Activated naive CD4-positive, alpha-beta T cell treated with anti-CD3 and anti-CD28 coated beads, Interleukin-2, amount 50 U/mL, for 24 hours (primary cell): ENCODE results near the gene COLEC12.

Source experiments
- H3K27ac Mint-ChIP-seq: one replicate; pipeline ENCODE4 v1.8.0; 2021; ENCODE audit warnings: mild to moderate bottlenecking, mixed read lengths
- H3K27me3 Mint-ChIP-seq: one replicate; pipeline ENCODE4 v1.8.0; 2021; ENCODE audit warnings: mixed read lengths
- H3K36me3 Mint-ChIP-seq: one replicate; pipeline ENCODE4 v1.8.0; 2021; ENCODE audit warnings: mixed read lengths
- H3K4me1 Mint-ChIP-seq: one replicate; pipeline ENCODE4 v1.8.0; 2021; ENCODE audit warnings: mixed read lengths
- H3K4me3 Mint-ChIP-seq: one replicate; pipeline ENCODE4 v1.8.0; 2021; ENCODE audit warnings: mild to moderate bottlenecking, mixed read lengths
- H3K9me3 Mint-ChIP-seq: one replicate; pipeline ENCODE4 v1.8.0; 2021; ENCODE audit warnings: mixed read lengths

COLEC12 gene

DNA sequence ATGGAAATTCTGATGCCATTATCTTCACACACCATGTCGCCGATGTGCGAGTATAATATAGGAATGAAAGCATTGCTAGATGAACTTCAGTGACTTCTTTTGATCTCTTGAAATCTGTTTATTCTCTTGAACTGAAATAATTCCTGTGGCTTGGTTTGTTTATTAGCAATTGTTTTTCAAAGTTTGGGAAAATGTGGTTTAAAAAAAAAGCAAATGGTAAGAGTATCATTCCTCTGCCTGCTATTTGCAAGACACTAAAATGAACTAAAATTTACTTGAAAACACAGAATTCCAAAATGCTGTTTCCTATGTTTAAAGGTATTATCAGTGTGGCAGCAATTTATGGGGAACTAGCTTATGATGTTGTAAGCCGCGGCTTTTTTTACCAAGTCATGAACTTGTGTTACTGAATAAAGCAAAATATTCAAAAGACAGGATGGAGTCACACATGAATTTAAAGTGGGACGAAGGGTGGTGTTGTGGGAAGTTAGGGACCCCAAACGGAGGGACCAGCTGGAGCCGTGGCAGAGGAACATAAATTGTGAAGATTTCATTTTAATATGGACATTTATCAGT, 96.4 kb downstream of the COLEC12 start:
- no peak overlapping the region for H3K4me3 Mint-ChIP-seq
- peak overlapping the region; percentile 11 for H3K27ac Mint-ChIP-seq
- H3K36me3 Mint-ChIP-seq: no peaks in the 10 kb centered on the region
- H3K9me3 Mint-ChIP-seq: peaks cover 12% of the 10 kb centered on the region
- peaks cover 8% of the 10 kb centered on the region for H3K27me3 Mint-ChIP-seq
- no peaks in the 10 kb centered on the region for H3K4me1 Mint-ChIP-seq

DNA sequence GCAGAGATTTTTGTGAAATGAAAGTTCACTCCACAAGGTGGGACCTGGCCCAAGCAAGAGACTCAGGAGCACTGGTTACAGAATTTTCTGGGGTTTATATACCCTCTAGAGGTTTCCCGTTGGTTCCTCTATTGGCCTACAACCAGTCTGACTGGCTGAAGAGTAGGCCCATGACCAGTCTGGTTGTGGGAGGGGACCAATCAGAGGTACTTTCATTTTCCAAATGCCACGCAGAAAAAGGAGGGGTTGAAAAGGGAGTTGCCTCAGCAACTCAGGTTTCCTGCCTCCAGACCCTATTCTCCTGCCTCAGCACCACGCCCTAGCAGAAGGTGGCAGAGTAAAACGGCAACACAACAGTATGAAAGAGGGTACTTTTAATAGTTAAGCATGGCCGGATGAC, 98.4 kb downstream of the COLEC12 start:
- Mint-ChIP-seq H3K9me3 (peaks cover 12% of the 10 kb centered on the region), H3K4me1 (no peaks in the 10 kb centered on the region), H3K27ac (no peak overlapping the region), H3K36me3 (no peaks in the 10 kb centered on the region), H3K27me3 (peaks cover 5% of the 10 kb centered on the region), H3K4me3 (no peak overlapping the region)

DNA sequence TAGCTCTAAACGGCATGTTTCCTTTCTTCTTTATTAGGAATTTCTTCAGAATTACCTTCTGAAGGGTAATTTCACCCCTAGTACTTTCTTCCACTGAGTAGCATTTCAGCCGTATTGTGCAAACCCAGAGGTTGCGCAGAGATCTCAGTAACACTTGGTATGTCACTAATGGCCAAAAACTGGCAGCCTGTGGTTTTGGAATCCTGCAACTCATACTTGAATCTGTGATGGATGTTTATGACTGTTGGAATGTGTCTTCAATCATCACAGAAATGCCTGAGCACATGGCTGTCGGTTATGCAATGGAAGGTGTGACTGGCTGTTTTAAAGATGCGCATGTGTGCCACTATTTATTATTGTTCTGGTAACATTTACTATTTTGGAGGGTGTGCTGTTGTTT, 100.0 kb downstream of the COLEC12 start:
- no peak overlapping the region for H3K4me3 Mint-ChIP-seq
- H3K4me1 Mint-ChIP-seq: no peaks in the 10 kb centered on the region
- H3K27ac Mint-ChIP-seq: no peak overlapping the region
- peaks cover 5% of the 10 kb centered on the region for H3K27me3 Mint-ChIP-seq
- H3K36me3 Mint-ChIP-seq: no peaks in the 10 kb centered on the region
- peaks cover 10% of the 10 kb centered on the region for H3K9me3 Mint-ChIP-seq

DNA sequence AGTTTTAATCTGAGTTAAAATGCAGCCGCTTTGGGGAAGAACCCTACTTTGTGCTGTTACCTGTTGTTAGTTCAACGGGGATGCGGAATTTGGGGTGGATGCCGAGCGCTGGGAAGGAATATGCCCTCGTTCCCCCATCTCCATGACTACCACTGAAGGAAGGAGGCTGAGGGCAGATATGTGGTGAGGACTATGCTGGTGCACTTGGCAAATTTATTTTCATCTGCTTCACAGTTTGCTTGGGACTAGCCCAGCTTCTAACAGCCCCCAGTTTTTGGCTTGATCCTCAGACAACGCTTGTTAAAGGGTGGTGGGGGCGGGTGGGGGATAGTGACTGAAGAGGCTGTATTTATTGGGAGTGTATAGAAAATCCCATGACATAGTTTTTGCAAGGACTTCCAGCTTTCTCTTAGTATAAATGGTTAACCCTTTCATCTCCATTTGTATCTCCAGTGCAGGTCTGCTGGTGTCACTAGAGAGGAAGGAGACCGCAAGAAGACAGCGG, 100.8 kb downstream of the COLEC12 start:
- Mint-ChIP-seq H3K4me3 (no peak overlapping the region), H3K36me3 (no peaks in the 10 kb centered on the region), H3K4me1 (no peaks in the 10 kb centered on the region)

DNA sequence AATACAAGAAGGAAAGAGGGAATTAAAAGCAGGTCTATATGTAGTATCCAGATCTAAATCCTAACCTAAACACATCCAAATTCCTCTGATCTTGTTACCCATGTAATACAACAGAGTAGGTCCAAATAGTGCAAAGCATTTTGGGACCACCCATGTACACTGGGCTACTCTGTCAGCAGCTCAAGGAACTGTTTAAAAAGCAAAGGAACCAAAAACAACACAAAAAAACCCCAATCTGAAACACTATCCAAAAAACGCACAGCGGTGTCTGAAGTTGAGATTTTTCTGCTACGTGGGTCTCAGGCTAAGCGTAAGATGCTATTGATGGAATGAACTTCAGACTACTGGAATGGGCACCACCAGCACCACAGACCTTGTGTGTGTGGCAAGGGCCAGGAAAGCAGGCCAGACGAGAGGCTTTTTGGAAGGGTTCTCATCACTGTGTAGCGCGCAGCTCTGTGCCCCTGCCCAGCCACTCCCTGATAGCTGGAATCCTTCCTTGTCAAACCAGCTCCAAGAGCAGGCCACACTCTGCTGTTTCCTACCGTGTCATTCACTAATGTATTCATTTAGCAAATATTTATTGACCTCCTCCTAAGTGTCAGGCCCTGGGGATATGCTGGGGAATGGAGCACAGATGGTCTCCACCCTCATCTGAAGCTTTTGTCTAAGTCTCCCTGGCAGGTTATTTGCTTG, 101.4 kb downstream of the COLEC12 start:
- Mint-ChIP-seq H3K4me1 (no peaks in the 10 kb centered on the region), H3K27me3 (peaks cover 5% of the 10 kb centered on the region), H3K27ac (no peak overlapping the region), H3K4me3 (no peak overlapping the region), H3K36me3 (no peaks in the 10 kb centered on the region), H3K9me3 (peaks cover 5% of the 10 kb centered on the region)

More for the DNA sequence above, 100.8 kb downstream of the COLEC12 start:
- Mint-ChIP-seq H3K27ac (no peak overlapping the region), H3K9me3 (peaks cover 5% of the 10 kb centered on the region), H3K27me3 (peaks cover 5% of the 10 kb centered on the region)

DNA sequence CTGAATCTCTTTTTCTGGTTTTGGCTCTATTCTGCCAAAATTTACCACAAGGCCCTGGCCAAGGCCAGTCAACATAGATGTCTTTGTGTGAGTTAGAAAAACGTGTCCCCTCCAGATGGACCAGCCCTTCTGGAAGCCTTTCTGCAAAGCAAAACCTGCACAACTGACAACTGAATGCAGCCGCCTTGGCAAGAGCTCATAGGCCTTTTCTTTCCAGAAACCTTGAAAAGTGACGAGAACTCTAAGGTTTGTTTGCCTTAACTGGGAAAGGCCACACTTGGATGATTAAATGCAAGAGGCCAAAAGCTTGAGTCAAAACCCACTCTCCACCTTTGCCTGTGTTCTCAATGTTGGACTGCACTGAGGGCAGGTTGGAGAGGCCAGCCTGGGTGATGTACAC, 103.9 kb downstream of the COLEC12 start:
- Mint-ChIP-seq H3K27me3 (peaks cover 2% of the 10 kb centered on the region), H3K36me3 (no peaks in the 10 kb centered on the region), H3K4me1 (no peaks in the 10 kb centered on the region), H3K27ac (no peak overlapping the region), H3K4me3 (no peak overlapping the region), H3K9me3 (no peaks in the 10 kb centered on the region)

DNA sequence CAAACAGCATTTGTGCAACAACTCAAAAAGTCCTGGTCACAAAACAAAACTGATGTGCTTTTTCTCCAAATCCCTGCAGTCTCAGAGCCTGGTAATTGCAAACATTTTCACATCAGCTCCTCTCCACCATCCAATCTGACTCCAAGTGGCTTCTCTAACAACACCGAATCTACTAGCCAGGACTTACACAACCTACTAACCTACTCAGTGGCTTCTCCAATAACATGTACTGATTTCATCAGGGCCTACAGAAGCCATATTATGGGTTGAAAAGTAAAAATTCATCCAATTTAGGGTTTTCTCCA, 104.3 kb downstream of the COLEC12 start:
- no peak overlapping the region for H3K27ac Mint-ChIP-seq
- no peaks in the 10 kb centered on the region for H3K9me3 Mint-ChIP-seq
- no peaks in the 10 kb centered on the region for H3K36me3 Mint-ChIP-seq
- peaks cover 2% of the 10 kb centered on the region for H3K27me3 Mint-ChIP-seq
- no peaks in the 10 kb centered on the region for H3K4me1 Mint-ChIP-seq
- H3K4me3 Mint-ChIP-seq: no peak overlapping the region

DNA sequence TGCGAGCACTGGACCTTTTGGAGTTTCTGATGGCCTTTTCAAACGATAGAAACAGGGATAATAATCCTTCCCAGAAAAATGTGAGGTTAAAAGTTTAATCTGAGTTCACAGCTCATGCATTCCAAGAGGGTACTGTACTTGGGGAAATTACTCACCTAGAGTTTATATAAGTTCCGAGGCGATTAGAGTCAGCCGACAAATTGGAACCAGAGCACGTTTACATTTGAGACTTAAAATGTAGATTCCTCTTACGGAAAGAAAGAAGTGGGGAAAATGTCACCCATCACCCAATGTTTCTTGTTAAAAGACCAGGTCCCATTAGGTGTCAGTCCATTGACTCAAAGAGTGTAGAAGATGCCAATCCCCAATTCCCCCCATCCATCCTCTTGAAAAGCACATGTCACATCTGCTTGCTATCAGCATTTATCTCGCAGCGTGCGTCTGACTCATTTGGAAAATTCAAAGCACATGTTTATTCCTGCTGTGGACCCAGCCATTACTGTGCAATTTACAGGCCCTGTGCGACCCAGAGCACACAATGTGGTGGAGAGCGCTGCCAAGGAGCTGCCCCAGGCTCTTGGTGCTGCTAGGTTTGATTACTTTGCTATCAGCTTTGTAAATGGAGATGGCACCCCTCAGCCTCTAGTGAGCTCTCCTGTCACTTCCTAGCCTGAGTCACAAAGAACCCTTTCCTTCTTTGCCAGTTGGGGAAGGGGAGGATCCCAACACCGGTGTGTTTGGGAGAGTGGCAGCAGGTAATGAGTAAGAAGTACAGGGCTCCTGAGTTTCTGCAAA, 104.8 kb downstream of the COLEC12 start:
- no peaks in the 10 kb centered on the region for H3K36me3 Mint-ChIP-seq
- H3K4me1 Mint-ChIP-seq: no peaks in the 10 kb centered on the region
- no peaks in the 10 kb centered on the region for H3K9me3 Mint-ChIP-seq
- peaks cover 1% of the 10 kb centered on the region for H3K27me3 Mint-ChIP-seq
- no peak overlapping the region for H3K27ac Mint-ChIP-seq
- H3K4me3 Mint-ChIP-seq: no peak overlapping the region

DNA sequence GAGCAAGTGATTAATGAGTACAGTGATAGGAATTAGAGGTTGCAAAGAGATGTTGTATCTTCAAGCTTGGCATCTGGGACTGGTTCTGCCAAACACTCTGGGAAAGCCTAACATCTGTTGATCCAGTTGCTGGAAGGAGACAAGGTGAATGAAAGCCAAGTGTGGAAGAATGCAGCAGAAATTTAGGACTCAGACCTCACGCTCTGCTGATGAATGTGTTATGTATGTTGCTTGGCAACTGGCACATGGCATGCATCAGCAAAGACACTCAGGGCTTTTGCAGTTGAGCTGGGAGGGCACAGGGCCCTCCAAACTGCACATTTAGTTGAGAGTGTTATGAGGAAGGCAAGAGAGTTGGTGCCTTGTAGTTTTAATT, 105.5 kb downstream of the COLEC12 start:
- Mint-ChIP-seq H3K27ac (no peak overlapping the region), H3K4me1 (no peaks in the 10 kb centered on the region), H3K9me3 (no peaks in the 10 kb centered on the region), H3K27me3 (no peaks in the 10 kb centered on the region), H3K4me3 (no peak overlapping the region), H3K36me3 (no peaks in the 10 kb centered on the region)

DNA sequence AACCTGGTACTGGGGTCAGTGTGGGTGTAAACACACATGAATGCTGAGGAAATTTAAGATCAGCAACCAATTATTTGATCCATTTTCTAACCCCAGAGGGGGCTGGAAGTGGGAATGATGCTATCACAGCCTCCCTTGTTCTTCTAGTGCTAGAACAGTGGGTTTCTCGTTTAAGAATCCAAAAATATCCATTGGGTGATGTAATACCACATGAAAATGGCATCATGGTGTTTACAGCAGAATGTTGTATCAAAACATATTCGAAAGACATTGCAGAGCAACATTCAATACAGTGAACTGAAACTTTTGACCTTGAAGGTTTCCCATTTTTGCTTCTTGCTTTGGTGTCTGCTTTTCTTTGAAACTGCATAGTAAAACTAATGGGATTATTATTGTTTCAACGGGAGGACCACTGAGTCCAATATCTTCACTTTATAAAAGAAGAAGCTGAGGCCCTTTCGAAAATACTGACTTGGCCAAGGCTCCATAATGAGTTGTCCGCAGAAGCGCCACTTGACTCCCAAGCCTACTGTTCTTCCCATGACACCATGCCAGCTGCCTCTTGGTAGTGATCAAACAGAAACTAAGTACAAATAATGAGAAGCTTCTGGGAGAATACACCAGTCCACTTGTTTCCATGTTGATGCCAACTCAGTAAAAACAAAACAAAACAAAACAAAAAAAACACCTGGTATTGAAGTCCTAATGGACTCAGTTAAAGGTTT, 106.1 kb downstream of the COLEC12 start:
- Mint-ChIP-seq H3K36me3 (no peaks in the 10 kb centered on the region), H3K9me3 (no peaks in the 10 kb centered on the region), H3K4me3 (no peak overlapping the region), H3K4me1 (no peaks in the 10 kb centered on the region), H3K27ac (no peak overlapping the region), H3K27me3 (peaks cover 2% of the 10 kb centered on the region)

DNA sequence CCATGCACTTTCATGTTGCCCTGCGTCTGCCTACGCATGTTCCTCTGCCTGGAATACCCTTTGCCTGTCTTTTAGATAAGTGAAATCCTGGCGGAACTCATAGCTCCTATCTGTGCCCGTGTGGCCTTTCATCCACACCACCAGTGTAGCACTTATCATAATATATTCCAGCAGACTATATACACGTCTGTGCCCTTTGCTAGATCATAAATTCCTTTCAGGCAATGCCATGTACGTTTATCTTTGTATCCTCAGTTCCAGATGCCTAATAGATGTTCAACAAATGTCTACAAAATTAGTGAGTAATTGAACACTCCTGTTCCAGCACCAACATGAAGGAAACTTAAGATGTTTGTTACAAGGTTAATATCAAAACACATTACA, 106.9 kb downstream of the COLEC12 start:
- Mint-ChIP-seq H3K27ac (no peak overlapping the region), H3K27me3 (peaks cover 5% of the 10 kb centered on the region), H3K36me3 (no peaks in the 10 kb centered on the region), H3K4me3 (no peak overlapping the region), H3K9me3 (no peaks in the 10 kb centered on the region), H3K4me1 (no peaks in the 10 kb centered on the region)

DNA sequence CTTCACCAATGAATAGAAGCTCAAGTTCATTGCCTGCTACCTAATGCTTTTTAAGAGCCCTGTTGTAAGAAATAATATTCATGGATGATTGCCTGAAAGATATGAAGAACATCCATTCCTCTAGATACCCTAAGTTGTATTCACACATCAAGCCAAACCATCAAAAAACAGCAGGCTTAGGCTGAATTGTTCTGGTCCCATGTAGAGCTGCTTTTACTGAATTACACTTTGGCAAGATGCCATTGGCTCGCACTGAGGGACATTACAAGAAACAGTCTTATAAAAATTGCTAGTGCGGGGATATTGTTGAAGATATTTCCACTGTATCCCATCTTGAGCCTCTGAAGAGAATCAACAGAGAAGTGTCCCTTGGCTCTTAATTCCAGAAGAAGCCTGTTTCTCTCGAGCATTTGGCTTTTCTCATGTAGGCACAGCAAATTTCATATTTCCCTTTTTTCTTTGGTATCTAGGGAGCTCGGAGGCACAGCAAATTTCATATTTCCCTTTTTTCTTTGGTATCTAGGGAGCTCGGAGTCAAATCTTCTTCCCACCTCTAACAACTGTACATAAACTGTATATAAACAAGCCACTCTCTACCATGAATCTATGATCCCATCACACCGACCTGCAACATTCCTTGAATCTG, 107.5 kb downstream of the COLEC12 start:
- no peak overlapping the region for H3K27ac Mint-ChIP-seq
- H3K4me3 Mint-ChIP-seq: no peak overlapping the region
- H3K4me1 Mint-ChIP-seq: no peaks in the 10 kb centered on the region

DNA sequence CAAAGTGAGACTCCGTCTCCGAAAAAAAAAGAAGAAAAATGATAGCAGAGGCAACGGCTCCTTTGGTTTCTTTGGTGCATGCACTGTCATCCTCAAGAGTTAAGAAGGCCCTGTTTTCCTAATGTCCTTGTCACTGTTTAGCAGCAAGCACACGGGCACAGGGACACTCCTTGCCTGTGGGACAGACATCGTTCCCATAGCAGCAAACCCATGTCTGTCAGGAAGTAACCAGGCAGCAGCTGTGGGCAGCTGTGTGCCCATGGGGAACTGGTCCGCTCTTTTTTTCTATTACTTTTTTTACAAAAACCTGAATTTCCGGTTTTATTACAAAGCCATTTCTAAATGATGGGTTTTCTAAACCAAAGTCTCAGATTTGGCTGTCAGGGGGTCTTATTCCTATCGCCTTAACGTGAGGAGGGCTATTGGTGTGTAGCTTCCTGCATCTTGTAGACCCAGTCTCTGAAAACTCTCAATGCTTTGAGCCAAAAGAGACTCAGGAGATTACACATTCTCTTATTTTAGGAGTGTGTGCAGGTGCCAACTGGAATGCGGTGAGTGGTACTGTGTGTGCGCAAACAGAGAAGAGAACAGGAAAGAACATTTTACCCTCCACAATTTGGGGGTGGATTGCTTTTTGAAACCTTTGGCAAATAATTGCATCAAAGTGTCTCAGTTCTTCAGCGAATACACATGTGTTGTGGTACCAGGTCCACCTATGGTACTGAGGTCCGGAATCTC, 109.6 kb downstream of the COLEC12 start:
- H3K27ac Mint-ChIP-seq: no peak overlapping the region
- H3K4me1 Mint-ChIP-seq: no peaks in the 10 kb centered on the region
- H3K27me3 Mint-ChIP-seq: peaks cover 7% of the 10 kb centered on the region
- H3K9me3 Mint-ChIP-seq: no peaks in the 10 kb centered on the region
- H3K36me3 Mint-ChIP-seq: no peaks in the 10 kb centered on the region
- no peak overlapping the region for H3K4me3 Mint-ChIP-seq

More for the DNA sequence above, 107.5 kb downstream of the COLEC12 start:
- H3K27me3 Mint-ChIP-seq: peaks cover 5% of the 10 kb centered on the region
- H3K9me3 Mint-ChIP-seq: no peaks in the 10 kb centered on the region
- no peaks in the 10 kb centered on the region for H3K36me3 Mint-ChIP-seq

DNA sequence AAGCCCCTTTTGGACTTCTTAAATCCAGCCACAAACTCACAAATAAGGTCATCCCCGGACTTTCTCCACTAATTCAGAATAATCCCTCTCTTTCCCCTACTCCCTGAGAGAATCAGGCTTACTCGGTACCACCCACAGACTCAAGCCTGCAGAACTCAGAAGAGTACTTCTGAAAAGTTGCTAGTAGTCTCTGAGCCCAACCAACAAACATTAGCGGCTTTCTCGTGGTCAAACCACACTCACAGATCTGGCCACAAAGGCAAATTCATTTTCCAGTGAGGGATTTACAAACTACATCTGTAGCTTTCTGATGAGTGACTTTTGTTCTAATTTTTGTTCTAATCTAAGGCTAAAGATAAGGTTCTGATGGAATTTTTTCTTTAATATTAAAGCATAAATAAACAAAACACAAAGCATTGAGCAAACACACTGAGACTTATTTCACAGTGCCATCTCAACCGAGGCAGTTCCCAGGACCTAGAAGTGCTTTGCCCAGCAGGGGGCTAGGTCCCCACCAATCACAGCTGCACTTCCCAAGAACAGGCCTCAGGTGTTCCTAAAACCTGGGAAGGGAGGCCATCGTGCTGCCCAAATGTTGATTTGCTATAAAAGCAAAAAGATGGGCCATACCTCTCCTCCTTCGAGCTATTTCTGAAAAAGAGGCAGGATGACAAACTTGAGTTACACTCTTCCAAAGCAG, 110.7 kb downstream of the COLEC12 start:
- no peaks in the 10 kb centered on the region for H3K4me1 Mint-ChIP-seq
- H3K4me3 Mint-ChIP-seq: no peak overlapping the region
- H3K27me3 Mint-ChIP-seq: peaks cover 9% of the 10 kb centered on the region
- H3K9me3 Mint-ChIP-seq: no peaks in the 10 kb centered on the region
- H3K27ac Mint-ChIP-seq: no peak overlapping the region
- no peaks in the 10 kb centered on the region for H3K36me3 Mint-ChIP-seq
